ENCODE results near the gene VCAN. TPM values are rescaled to one million over a fixed set of nuclear protein-coding genes. Genes with fewer than 3 reads are reported as not detected.

VCAN gene
- total and polyA plus RNA-seq, 2 experiments from 2014 or later: 133 to 404 TPM

GRCh38 chr5:83469075-83469474 is 2.5 kb upstream of the VCAN start:
- Mint-ChIP-seq H3K4me1 (peaks cover 56% of the 10 kb centered on the region), H3K4me3 (0 out of 3 replicates have a peak overlapping the region, but pooled peaks have one; percentile 6), H3K27me3 (ENCODE audit: insufficient read depth, low read depth, poor library complexity) (peaks cover 11% of the 10 kb centered on the region), H3K9me3 (peaks cover under 1% of the 10 kb centered on the region; the same call in 2 of the 3 replicates), H3K36me3 (ENCODE audit: low read depth) (peaks cover 8% of the 10 kb centered on the region), H3K27ac (no peak overlapping the region)
- no peak overlapping the region for H3K4me3 ChIP-seq
- no peak overlapping the region for H3K27ac ChIP-seq (ENCODE audit: low read depth)
- no peak for TF ChIP-seq REST (IDR thresholded peaks at IDR 0.05; ENCODE audit: unreplicated experiment)
- no peak for TF ChIP-seq STAT1 (IDR thresholded peaks at IDR 0.05; ENCODE audit: unreplicated experiment)
- no peak for TF ChIP-seq ETS1 (IDR thresholded peaks at IDR 0.05)
- no peak for TF ChIP-seq ZNF462 (CRISPR knock-in tag; IDR thresholded peaks at IDR 0.05)
- TF ChIP-seq EZH2 (IDR thresholded peaks at IDR 0.05; ENCODE audit: low read depth, unreplicated experiment): no peak
- no peak for TF ChIP-seq ZNF114 (CRISPR knock-in tag; IDR thresholded peaks at IDR 0.05)
- no peak for TF ChIP-seq EZH2phosphoT487 (IDR thresholded peaks at IDR 0.05; ENCODE audit: unreplicated experiment)
- no peak for TF ChIP-seq CTCF (conservative IDR thresholded peaks at IDR 0.05; ENCODE audit: low read depth in 2 of 2)
- peaks cover 10% of the 10 kb centered on the region for H3K79me2 ChIP-seq (replicated peaks; ENCODE audit: insufficient read depth)
- no peaks in the 10 kb centered on the region for H3K27me3 ChIP-seq (ENCODE audit: insufficient read depth)
- H3F3A ChIP-seq (replicated peaks; ENCODE audit: low read depth): 0 out of 2 replicates have a peak, but pooled peaks cover 1% of the 10 kb centered on the region
- no peak for ATAC-seq
- no peaks in the 10 kb centered on the region for H3K9me2 ChIP-seq (ENCODE audit: insufficient read depth)
- H2AFZ ChIP-seq: no peak overlapping the region
- no peaks in the 10 kb centered on the region for H3K36me3 ChIP-seq (ENCODE audit: insufficient read depth)
- peaks cover 65% of the 10 kb centered on the region for H3K4me1 ChIP-seq (ENCODE audit: insufficient read depth)
- no peaks in the 10 kb centered on the region for H4K20me1 ChIP-seq (replicated peaks; ENCODE audit: insufficient read depth)
- peak overlapping the region; percentile 82; the same call in 1 of the 2 replicates for H3K4me2 ChIP-seq
- no peak for DNase-seq (ENCODE audit: low spot score)

Measured in GM23338 (cell line).